Inflammatory macrophage treated with lipopolysaccharide for 4 hours (primary cell): ENCODE measurements around the gene IL31.
A peak's percentile ranks its signal among the peaks of the same experiment; 100 is the strongest.
"Not testable (repeated sequence)": the region's sequence is repeated elsewhere in the genome, so short reads cannot be mapped to it uniquely, and the experiment has no call there.

Experiments
- DNase-seq: peaks from one replicate; pipeline ENCODE4 v3.0.0-alpha.2; 2020

IL31 gene

GRCh38 chr12:122190842-122191668 is 17.0 kb upstream of the IL31 start:
- peak; percentile 43 for DNase-seq

GRCh38 chr12:122189626-122190475 is 15.8 kb upstream of the IL31 start:
- no peak for DNase-seq

GRCh38 chr12:122187466-122187865 is 13.4 kb upstream of the IL31 start:
- no peak for DNase-seq

GRCh38 chr12:122185494-122186082 is 11.6 kb upstream of the IL31 start:
- DNase-seq: peak; percentile 16

GRCh38 chr12:122185079-122185478 is 11.1 kb upstream of the IL31 start:
- DNase-seq: no peak

- no peak for DNase-seq
Measured at GRCh38 chr12:122184517-122184916, 10.5 kb upstream of the IL31 start.

GRCh38 chr12:122183588-122183940 is 9.5 kb upstream of the IL31 start:
- DNase-seq: no peak

GRCh38 chr12:122182887-122183587 is 9.0 kb upstream of the IL31 start, which contains the start of gene LRRC43:
TSS of gene LRRC43 (plus strand) at chr12:122183123. CDS start at chr12:122183145, 22 bp downstream.
- DNase-seq: peak; percentile 37

- DNase-seq: not testable (repeated sequence)
Measured at GRCh38 chr12:122176473-122176872, 2.5 kb upstream of the IL31 start.

- DNase-seq: no peak
Measured at GRCh38 chr12:122172262-122172939, 1.6 kb downstream of the IL31 start.

GRCh38 chr12:122171399-122171798 is 2.6 kb downstream of the IL31 start:
- DNase-seq: no peak

GRCh38 chr12:122168492-122168891 is 5.5 kb downstream of the IL31 start:
- no peak for DNase-seq

GRCh38 chr12:122167356-122167925 is 6.6 kb downstream of the IL31 start:
- no peak for DNase-seq

GRCh38 chr12:122166422-122167349 is 7.3 kb downstream of the IL31 start:
- no peak for DNase-seq

GRCh38 chr12:122162976-122163375 is 11.0 kb downstream of the IL31 start:
- no peak for DNase-seq

GRCh38 chr12:122161682-122162081 is 12.3 kb downstream of the IL31 start:
- no peak for DNase-seq

GRCh38 chr12:122160761-122161160 is 13.3 kb downstream of the IL31 start:
- DNase-seq: no peak

- DNase-seq: no peak
Measured at GRCh38 chr12:122159882-122160281, 14.1 kb downstream of the IL31 start.

- DNase-seq: no peak
Measured at GRCh38 chr12:122158700-122159285, 15.2 kb downstream of the IL31 start.

- DNase-seq: no peak
Measured at GRCh38 chr12:122155705-122156104, 18.3 kb downstream of the IL31 start.
